ENCODE data around the gene PP2D1.

- TF ChIP-seq CTCF (IDR thresholded peaks at IDR 0.05; ENCODE audit: low read depth, low read length) (no peak), EZH2phosphoT487 (IDR thresholded peaks at IDR 0.05; ENCODE audit: low read depth) (no peak)
Measured at GRCh38 chr3:20052851-20053250, 40.8 kb upstream of the PP2D1 start.
